SU-DHL-6 (cell line): Measurements from ENCODE around the gene TMEM220.

Source experiments
- H2AFZ ChIP-seq: fragments of 200-600 bp; sonication (generic); 2 replicates; pipeline ENCODE4 v1.6.1; 2014; ENCODE audit warnings: low read depth, mild to moderate bottlenecking, moderate library complexity, mixed read lengths, antibody characterized with exemption, low read length; ENCODE audit not compliant: severe bottlenecking
- H3F3A ChIP-seq: fragments of 200-600 bp; shearing (Covaris generic); 2 replicates; pipeline ENCODE4 v1.6.0; 2016; ENCODE audit warnings: antibody characterized with exemption, mild to moderate bottlenecking; ENCODE audit not compliant: insufficient read depth
- H3K27ac ChIP-seq: fragments of 200-600 bp; sonication (generic); 2 replicates; pipeline ENCODE4 v1.5.1; 2016; ENCODE audit warnings: low read depth, mild to moderate bottlenecking, low read length, moderate library complexity, mixed read lengths
- H3K27me3 ChIP-seq: fragments of 200-600 bp; sonication (generic), shearing (Covaris generic); 2 replicates; pipeline ENCODE4 v1.6.0; 2014; ENCODE audit warnings: mild to moderate bottlenecking, low read length
- H3K36me3 ChIP-seq: fragments of 200-600 bp; sonication (generic); 2 replicates; pipeline ENCODE4 v1.6.1; 2014; ENCODE audit warnings: mild to moderate bottlenecking, low read length, mixed read lengths
- H3K4me2 ChIP-seq: fragments of 300-600, 200-600 bp; shearing (Covaris generic), sonication (generic); 2 replicates; pipeline ENCODE4 v1.6.0; 2014; ENCODE audit warnings: low read length, low read depth, mild to moderate bottlenecking; ENCODE audit not compliant: poor library complexity, severe bottlenecking
- H3K4me3 ChIP-seq: fragments of 200-600 bp; sonication (generic); 2 replicates; pipeline ENCODE4 v1.5.1; 2014; ENCODE audit warnings: antibody characterized with exemption, low read length, mild to moderate bottlenecking, mixed read lengths; ENCODE audit not compliant: insufficient read depth, poor library complexity, severe bottlenecking
- H3K79me2 ChIP-seq: fragments of 200-600 bp; sonication (generic); 2 replicates; pipeline ENCODE4 v1.6.1; 2014; ENCODE audit warnings: mild to moderate bottlenecking, low read length, moderate library complexity; ENCODE audit not compliant: insufficient read depth
- H3K9ac ChIP-seq: fragments of 200-600 bp; sonication (generic); 2 replicates; pipeline ENCODE4 v1.7.0; 2014; ENCODE audit warnings: mild to moderate bottlenecking, low read length
- H3K9me2 ChIP-seq: fragments of 200-600 bp; sonication (generic); replicated peaks from 2 replicates; pipeline ENCODE4 v1.6.1; 2014; ENCODE audit warnings: low read length; ENCODE audit not compliant: insufficient read depth
- H3K9me3 ChIP-seq: fragments of 200-600 bp; sonication (generic); 2 replicates; pipeline ENCODE4 v1.6.1; 2014; ENCODE audit warnings: low read length, mixed read lengths; ENCODE audit not compliant: insufficient read depth
- H4K20me1 ChIP-seq: fragments of 200-600 bp; sonication (generic); 2 replicates; pipeline ENCODE4 v1.6.1; 2014; ENCODE audit warnings: low read depth, mild to moderate bottlenecking, antibody characterized with exemption, low read length, moderate library complexity, mixed read lengths
- EZH2phosphoT487 ChIP-seq: fragments of 200-600 bp; sonication (generic), shearing (Covaris generic); conservative IDR thresholded peaks from 2 replicates; pipeline ENCODE4 v1.6.1; 2018; ENCODE audit warnings: mild to moderate bottlenecking, antibody characterized with exemption, low read length, moderate library complexity, mixed read lengths
- TF ChIP-seq, protein P1 (sequence below): fragments of 200-600 bp; sonication (generic); IDR thresholded peaks from one replicate; pipeline ENCODE4 v1.5.1; 2017; ENCODE audit warnings: antibody characterized with exemption, mild to moderate bottlenecking, low read length, moderate library complexity; ENCODE audit not compliant: insufficient read depth, poor library complexity, severe bottlenecking

Gene TMEM220

DNA sequence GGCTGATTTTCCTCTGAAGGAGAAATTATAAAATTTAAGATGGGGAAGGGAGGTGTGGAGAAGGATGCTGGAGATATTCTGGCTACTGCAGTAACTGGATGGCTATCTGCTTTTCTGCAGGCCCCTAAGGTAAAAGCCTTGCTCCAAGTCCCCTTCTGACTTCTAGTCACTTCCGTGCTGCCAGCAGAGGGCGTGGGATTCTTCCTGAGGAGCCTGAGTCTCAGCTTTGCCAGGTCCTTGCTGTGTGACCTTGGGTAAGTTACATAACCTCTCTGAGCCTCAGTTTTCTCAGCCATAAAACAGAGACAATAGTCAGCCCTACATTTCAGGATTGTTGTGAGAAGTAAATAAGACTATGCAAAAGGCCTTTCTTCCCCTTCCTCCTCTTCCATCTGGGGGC lies 24.3 kb upstream of the TMEM220 start:
- H4K20me1 ChIP-seq, result no peaks in the 10 kb centered on the region
- no peak overlapping the region for H3K4me3 ChIP-seq

DNA sequence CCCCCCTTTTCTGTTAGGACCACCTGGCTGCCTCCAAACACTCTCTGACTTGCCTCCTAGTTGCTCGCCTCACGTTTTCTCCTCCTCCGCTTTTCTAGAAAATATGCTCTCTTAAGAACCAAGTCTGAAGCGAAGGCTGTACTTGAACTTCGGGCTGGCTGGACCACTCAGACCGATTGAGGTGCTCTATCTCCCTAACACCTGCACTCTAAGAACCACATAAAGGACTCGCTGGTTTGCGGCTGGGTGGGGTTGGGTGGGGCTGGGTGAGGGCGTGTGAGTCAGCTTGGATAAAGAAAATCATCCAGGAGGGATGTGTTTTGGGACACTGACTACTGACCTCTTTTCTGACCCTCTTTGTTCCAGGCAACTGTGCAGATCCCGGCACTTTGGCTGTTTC lies 22.9 kb upstream of the TMEM220 start:
- no peak overlapping the region for H2AFZ ChIP-seq
- no peak overlapping the region for H3K4me2 ChIP-seq
- H3K9me3 ChIP-seq, result no peaks in the 10 kb centered on the region
- H3K36me3 ChIP-seq, result no peaks in the 10 kb centered on the region
- no peak overlapping the region for H3K9ac ChIP-seq
- no peaks in the 10 kb centered on the region for H3K27me3 ChIP-seq
- TF ChIP-seq EZH2phosphoT487, result no peak
- TF ChIP-seq, protein P1, sequence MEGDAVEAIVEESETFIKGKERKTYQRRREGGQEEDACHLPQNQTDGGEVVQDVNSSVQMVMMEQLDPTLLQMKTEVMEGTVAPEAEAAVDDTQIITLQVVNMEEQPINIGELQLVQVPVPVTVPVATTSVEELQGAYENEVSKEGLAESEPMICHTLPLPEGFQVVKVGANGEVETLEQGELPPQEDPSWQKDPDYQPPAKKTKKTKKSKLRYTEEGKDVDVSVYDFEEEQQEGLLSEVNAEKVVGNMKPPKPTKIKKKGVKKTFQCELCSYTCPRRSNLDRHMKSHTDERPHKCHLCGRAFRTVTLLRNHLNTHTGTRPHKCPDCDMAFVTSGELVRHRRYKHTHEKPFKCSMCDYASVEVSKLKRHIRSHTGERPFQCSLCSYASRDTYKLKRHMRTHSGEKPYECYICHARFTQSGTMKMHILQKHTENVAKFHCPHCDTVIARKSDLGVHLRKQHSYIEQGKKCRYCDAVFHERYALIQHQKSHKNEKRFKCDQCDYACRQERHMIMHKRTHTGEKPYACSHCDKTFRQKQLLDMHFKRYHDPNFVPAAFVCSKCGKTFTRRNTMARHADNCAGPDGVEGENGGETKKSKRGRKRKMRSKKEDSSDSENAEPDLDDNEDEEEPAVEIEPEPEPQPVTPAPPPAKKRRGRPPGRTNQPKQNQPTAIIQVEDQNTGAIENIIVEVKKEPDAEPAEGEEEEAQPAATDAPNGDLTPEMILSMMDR, result no peak
- H3K9me2 ChIP-seq, result no peaks in the 10 kb centered on the region
- H4K20me1 ChIP-seq, result no peaks in the 10 kb centered on the region
- H3K4me3 ChIP-seq, result no peak overlapping the region
- H3K79me2 ChIP-seq, result no peaks in the 10 kb centered on the region
- H3F3A ChIP-seq, result no peaks in the 10 kb centered on the region
- no peak overlapping the region for H3K27ac ChIP-seq

More for the DNA sequence above, 24.3 kb upstream of the TMEM220 start:
- Histone ChIP-seq H3K4me2 (no peak overlapping the region), H3K27me3 (no peaks in the 10 kb centered on the region), H3F3A (no peaks in the 10 kb centered on the region), H3K9me3 (no peaks in the 10 kb centered on the region), H3K9me2 (no peaks in the 10 kb centered on the region), H2AFZ (no peak overlapping the region), H3K9ac (no peak overlapping the region), H3K36me3 (no peaks in the 10 kb centered on the region), H3K79me2 (no peaks in the 10 kb centered on the region), H3K27ac (no peak overlapping the region)
- TF ChIP-seq EZH2phosphoT487, result no peak
- TF ChIP-seq, protein P1, result peak; percentile 43

DNA sequence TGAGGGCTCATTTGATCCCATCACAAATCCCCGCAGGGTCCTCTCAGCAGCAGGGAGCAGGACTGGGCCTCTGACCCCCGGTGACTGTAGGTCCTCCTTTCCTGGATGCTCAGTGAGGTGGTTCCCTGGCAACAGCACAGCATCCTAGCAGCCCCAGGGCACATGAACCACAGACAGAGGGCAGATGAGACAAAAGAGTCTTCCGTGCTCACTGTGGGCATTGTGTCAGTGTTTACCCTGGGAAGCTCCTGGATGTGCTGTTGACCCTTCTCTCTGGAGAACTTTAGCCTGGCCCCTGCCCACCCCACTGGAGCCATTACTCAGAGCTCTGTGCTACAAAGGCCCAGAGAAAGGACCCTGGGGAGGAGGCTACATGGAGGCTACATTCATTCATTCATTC lies 21.7 kb upstream of the TMEM220 start:
- Histone ChIP-seq H3K9me3 (no peaks in the 10 kb centered on the region), H3K79me2 (no peaks in the 10 kb centered on the region), H3K9ac (no peak overlapping the region), H3F3A (no peaks in the 10 kb centered on the region), H3K27me3 (no peaks in the 10 kb centered on the region), H3K4me2 (no peak overlapping the region), H4K20me1 (no peaks in the 10 kb centered on the region), H3K36me3 (no peaks in the 10 kb centered on the region), H3K9me2 (no peaks in the 10 kb centered on the region), H3K27ac (no peak overlapping the region), H2AFZ (no peak overlapping the region), H3K4me3 (no peak overlapping the region)
- TF ChIP-seq EZH2phosphoT487, result no peak
- TF ChIP-seq, protein P1, result no peak
